ENCODE results near the gene GABBR1.
"Not testable (repeated sequence)": the region's sequence is repeated elsewhere in the genome, so short reads cannot be mapped to it uniquely, and the experiment has no call there.

Gene GABBR1

DNA sequence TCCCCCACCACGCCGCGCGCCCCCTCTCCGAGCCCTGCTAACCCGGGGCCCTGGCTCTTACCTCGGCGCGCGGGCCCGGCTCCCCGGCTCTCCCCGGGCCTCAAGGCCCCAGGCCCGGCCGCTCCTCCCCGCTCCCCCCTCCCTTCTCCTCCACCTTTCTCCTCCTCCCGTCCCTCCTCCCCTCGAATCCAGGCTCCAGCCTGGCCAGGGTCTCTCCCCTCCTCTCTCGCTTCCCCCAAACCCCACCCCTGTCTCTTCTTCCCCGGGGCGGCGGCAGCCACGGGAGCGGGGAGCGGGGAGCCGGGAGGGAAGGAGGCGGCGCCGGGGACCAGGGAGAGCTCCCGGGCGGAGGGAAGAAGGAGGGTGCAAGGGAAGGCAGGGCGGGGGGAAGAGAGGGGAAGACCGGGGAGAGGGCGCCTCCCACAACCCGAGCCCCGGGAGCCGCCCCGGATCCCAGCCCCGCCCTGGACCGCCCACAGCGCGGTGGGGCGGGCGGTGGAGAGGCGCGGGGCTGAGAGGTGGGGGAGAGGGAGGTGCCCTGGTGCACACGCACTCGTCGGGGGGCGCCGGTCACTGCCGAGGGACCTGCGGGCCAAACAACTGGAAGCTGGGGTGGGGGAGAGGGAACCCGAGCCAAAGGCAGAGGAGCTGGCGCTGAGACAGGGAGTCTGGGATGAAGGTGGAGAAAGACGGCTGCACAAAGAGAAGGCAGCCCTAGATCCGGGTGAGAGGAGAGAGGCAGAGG, at the start of gene GABBR1:
TSS of gene GABBR1 (minus strand) at position 395 of the 745 bp plus-strand sequence. CDS start 798 bp downstream, outside the sequence.
- DNase-seq (ENCODE audit: low read depth): peak; percentile 75

DNA sequence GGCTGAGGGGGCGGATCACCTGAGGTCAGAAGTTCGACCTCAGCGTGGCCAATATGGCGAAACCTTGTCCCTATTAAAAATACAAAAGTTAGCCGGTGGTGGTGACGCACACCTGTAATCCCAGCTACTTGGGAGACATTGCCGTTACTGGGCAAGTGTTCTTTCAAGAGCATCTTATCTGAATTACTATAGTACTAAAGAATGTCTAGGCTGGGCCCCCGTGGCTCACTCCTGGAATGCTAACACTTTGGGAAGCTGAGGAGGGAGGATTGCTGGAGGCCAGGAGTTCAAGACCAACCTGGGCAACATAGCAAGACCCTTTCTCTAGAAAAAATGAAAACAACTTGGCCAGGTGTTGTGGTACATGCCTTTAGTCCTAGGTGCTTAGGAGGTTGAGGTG, 48.8 kb upstream of the GABBR1 start:
- no peak for DNase-seq (ENCODE audit: low read depth)

DNA sequence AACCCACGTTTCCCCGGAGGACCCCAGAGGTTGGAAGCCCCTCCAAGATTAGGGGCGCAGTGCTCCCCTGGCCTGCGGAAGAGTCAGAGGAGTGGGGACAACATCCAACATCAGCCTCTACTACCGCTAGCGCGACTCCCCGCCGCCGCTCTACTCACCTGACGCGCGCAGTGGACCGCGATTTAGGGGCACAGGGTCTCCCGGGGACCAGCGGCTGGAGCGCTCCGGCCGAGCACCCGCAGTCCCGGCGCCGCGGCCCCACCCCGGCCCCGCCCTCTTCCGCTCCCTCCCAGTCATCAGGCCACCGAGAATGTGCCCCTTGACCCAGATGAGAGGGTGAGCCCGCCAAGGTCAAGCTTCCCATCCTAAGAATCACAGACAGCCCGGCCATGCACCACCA, 47.9 kb upstream of the GABBR1 start, which contains the start of gene ZFP57:
TSS of gene ZFP57 (minus strand) at position 249 of the 400 bp plus-strand sequence. CDS start 4,149 bp downstream, outside the sequence.
- no peak for DNase-seq (ENCODE audit: low read depth)

DNA sequence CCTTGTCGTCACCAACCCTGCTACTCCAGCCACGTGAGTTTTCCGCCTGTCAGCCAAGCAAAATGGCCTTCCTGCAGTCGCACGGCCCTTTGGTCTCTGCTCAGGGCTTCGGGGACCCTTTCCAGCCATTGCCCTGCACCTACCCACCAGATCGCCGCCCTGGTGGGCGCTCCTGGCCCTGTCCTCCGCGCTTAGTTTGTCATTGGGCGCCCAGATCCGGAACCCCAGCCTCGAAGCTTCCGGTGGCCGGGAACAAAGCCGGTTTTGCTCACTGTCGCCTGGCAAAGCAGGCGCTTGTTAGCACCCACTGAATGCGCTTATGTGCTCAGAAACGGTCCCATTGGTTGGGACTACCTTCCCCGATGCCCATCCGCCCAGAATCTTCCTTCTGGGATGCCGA, 47.4 kb upstream of the GABBR1 start:
- DNase-seq (ENCODE audit: low read depth): no peak

DNA sequence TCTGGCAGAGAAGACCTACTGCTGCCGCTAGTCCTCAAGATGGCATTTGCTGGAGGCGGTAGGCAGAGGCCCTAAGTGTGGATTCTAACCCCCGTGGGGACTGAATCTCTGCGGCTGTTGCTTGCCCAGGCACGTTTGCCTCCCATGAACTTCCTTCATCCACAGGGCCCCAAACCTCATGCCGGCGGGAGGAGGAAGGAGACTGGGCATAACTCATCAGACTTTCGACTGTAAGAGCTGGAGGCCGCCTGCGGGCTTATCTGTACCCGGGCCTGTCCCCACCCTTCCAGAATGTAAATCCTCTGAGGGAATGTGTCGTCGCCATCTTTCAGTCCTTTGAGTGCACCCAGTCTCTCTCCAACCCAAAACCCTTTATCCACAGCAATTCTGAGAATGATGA, 47.0 kb upstream of the GABBR1 start:
- DNase-seq (ENCODE audit: low read depth): no peak

DNA sequence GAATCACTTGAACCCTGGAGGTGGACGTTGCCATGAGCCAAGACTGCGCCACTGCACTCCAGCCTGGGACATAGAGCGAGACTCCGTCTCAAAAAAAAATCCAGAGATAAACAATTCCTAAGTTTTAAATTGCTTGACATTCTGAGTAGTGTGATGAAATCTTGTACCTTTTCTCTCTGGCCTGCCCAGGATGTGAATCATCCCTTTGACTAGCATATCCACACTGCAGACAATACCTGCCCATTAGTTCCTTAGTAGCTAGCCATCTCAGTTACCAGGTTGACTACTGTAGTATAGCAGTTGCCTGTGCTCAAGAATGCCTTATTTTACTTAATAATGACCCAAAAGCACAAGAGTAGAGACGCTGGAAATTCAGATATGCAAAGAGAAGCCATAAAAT, 45.1 kb upstream of the GABBR1 start:
- DNase-seq (ENCODE audit: low read depth): no peak

DNA sequence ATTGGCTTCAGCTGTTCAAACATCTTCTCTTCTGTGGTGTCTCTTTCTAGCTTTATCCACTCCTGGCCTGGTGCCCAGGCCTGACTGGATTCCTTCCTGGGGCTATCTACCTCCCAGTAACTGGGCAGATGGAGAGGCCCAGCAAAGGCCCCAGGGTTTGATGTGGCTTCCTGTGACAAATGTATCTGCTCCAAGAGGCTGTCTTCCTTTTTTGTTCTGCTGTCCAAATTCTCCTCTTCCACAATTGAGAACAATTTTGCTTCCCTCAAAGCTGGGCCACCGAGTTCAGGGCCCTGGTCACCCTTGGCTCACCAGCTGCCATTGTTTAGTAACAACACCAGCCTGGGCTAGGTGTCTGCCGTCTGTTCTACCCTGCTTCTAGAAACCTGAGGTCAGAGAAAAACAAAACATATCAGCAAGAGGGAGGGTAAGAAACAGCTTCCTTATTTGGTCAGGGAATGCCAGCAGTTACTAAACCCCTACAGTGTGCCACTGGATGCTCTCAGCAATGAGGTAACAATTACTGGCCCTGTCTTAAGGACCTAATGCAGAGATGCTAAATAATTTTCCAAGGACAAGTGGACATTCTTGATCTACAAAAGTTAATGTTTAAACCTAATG, 44.1 kb upstream of the GABBR1 start:
- DNase-seq (ENCODE audit: low read depth): no peak

DNA sequence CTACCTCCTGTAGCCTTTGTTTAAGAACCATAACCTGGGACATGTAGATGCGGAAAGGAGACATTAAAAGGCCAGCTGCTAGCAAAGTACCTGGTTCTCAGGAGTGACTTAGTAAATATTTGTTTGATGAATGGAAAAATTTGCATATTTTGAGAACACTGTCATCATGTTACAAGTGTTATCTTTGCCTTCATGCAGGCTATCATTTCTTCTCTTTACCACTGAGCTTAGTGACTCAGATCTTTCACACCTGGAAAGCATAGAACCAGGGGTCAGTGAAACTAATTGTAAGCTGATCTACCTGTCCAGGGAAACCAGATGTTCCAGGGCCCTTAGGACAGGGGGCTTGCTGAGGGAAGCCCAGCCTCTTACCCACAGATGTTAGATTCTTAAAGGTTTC, 42.6 kb upstream of the GABBR1 start:
- DNase-seq (ENCODE audit: low read depth): no peak

DNA sequence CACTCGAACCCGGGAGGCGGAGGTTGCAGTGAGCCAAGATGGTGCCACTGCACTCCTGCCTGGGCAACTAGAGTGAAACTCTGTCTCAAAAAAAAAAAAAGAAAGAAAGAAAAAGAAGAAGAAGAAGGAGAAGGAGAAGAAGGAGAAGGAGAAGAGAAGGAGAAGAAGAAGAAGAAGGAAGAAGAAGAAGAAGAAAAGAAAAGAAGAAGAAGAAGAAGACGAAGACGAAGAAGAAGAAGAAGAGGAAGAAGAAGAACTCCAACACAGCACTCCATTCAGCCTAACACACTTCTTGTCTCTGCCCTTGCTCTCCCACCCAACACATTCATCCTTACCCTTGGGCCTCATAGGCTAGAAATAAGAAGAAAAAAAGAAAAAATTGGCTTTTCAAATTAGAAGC, 41.0 kb upstream of the GABBR1 start:
- DNase-seq (ENCODE audit: low read depth): no peak

DNA sequence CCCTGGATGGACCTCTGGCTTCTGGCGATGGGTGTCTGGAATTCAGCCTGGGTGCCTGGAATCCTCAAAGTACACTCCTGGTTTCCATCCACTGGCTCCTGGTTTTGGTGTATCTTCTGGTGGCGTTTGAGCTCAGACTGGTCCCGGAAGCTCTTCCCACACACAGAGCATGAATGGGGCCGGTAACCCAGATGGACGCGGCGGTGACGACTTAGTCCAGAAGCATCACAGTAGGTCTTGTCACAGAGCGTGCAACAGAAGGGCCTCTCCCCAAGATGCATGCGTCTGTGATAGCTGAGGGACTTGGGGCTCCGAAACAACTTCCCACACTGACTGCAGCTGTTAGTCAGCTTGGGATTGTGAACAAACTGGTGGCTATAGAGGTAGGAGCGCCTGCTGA, 40.2 kb upstream of the GABBR1 start:
- DNase-seq (ENCODE audit: low read depth): no peak

DNA sequence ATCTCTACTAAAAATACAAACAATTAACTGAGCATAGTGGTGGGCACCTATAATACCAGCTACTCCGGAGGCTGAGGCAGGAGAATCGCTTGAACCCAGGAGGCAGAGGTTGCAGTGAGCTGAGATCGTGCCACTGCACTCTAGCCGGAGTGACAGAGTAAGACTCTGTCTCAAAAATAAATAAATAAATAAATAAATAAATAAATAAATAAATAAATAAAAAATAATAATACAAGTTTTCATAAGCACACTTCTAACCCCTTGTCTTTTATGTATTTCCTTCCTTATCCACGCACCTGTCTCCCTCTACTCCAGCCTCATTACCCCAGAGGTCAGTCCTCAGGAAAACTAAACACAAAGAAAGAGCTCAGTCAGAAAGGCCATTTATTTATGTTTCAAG, 39.1 kb upstream of the GABBR1 start:
- not testable (repeated sequence) for DNase-seq (ENCODE audit: low read depth)

DNA sequence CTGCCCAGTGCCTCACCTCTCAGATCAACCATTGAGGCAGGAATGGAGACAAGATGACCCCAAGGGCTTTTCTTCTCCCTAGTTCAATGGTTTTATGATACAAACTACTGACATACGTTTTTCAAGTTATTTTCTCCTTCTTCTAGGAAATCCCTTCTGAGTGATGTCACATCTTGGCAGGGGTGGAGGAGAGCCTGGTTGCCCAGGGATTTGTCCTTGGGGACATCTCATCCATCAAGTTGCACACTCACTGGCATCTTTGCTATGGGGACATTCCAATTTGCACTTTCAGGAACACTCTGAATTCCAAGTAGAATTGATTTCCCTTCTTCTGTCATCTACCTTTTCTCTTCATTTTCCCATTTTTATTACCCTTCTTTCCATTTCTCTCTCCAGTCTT, 38.0 kb upstream of the GABBR1 start:
- no peak for DNase-seq (ENCODE audit: low read depth)

DNA sequence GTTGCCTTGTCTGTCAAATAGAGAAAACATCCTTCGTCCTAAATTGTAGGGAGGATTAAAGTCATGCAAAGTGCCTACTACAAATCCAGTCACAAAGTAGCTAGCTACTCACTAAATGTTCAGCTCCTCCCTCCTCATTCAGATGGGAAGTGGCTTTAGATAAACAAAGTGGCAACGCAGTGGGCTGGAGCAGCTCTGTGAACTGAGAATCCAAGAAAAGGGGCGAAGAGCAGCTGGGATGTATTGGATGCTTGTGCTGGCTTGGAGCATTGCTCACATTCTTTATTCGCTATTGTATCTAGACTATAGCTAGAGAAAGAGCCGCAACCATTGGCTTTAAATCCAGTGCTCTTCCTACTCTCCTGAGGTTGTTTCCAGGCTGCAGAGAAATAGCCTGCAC, 34.2 kb upstream of the GABBR1 start:
- DNase-seq (ENCODE audit: low read depth): no peak

DNA sequence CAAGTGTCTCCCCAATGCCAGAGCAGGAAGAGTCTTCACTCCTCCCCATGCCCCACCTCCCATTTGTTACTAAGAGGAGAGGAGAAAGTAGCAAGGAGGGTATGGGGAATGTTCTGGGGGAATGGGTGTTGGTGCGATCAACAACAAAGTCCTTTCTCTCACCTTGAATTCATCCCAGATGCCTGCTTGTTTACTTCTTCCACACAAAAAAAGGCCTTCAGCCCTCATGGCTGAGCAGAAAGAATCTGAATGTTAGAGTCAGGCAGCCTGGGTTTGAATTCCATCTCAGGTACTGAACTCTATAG, 33.8 kb upstream of the GABBR1 start:
- no peak for DNase-seq (ENCODE audit: low read depth)

DNA sequence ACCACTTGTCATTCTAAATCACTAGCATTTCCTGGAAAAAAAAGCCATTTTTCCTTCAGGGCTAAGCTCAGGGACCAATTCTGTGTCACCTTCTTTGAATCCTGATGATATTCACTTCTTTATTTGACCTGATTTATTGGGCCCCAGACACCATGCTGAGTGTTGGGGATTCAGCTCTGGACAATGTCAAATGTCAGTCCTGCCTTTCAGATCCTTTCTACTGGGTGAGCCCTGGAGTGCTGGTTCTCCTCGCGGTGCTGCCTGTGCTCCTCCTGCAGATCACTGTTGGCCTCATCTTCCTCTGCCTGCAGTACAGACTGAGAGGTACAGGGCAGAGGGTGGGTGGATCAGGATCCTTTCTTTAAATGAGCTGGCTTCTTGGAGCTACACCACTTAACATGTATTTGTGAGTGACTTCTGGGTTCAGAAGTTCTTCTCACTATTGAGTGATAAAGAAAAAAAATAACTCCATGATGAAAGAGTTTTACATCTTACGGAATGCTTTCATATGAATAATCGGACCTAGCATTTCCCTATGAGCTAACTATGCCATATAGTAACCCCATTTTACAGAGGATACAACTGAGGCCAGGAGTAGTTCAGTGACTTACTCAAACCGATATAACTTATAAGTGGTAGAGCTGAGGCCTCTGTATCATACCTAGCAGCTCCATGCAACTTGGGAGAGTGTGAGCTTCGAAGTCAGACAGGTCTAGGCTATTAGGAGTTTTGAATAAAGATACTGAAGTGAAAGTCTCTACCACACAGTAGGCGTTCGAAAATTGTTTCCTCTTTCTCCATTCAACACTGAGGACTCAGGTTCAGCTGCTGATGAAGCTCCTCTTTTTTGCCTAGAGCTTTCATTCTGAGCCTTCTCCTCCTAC, 33.2 kb upstream of the GABBR1 start:
- DNase-seq (ENCODE audit: low read depth): no peak

DNA sequence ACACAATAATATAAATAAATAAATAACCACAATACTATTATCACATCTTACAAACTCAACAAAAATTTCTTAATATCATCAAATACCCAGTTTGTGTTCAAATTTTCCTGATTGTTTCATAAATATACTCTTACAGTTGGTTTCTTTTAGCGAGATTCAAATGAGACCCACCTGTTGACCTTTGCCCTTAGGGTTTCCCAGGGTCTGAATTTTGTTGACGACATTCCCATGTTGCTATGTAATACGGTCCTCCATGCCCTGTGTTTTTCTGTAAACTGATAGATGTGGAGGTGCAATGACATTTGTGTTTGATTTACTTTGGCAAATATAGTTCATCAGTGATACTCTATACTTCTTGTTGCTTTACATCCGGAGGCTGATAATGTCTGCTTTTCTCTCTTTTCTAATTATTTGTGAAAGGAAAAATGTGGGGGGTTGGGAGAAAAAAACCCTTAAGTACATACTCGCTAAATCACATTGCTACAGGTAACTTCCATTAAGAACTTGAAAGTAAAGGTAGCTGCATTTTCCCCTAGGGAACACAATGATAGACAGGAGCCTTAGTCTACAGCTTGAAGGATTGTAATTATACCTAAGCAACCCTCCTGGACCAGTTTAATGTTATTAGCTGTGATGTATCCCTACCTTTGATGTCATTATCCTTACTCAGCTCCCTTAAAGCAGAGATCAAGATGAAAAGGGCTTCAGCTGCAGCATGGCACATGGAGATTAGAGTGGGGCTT, 30.5 kb upstream of the GABBR1 start:
- DNase-seq (ENCODE audit: low read depth): no peak

DNA sequence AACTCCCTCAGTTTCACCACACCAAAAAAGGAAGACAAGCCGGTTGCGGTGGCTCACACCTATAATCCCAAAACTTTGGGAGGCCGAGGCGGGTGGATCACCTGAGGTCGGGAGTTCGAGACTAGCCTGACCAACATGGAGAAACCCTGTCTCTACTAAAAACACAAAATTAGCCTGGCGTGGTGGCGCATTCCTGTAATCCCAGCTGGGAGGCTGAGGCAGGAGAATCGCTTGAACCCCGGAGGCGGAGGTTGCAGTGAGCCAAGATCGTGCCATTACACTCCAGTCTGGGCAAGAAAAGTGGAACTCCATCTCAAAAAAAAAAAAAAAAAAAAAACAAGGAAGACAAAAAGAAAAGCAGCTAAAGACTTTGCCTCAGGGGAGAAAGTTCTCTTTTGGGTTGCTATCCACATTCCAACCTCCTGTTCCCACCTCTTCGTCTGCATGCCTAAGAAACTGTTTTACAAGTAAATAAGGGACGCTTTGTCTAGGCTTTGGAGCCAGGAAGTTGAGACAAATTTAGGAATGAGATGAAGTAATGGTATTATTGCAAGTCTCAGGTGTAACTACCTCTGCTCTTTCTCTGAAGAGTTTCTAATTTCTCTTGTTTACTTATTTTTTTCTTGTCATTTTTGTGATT, 28.6 kb upstream of the GABBR1 start:
- DNase-seq (ENCODE audit: low read depth): not testable (repeated sequence)

DNA sequence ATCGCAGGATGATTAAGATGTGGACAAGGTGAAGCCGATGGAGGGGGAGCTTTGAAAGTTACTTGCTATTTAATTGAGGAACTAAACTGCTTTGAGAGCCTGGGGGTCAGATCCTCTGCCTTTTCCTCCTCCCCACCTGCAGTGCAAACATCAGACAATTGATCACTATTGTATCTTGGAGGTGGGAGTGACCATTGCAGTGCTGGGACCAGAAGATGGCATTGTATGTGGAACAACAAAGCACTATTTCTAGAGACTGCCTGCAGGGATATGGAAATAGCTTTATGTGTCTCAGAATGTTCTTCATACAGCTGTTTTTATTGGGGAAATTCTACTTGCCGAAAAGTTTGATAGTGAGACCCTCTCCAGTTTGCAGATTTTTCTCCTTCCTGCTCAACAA, 28.1 kb upstream of the GABBR1 start:
- no peak for DNase-seq (ENCODE audit: low read depth)

DNA sequence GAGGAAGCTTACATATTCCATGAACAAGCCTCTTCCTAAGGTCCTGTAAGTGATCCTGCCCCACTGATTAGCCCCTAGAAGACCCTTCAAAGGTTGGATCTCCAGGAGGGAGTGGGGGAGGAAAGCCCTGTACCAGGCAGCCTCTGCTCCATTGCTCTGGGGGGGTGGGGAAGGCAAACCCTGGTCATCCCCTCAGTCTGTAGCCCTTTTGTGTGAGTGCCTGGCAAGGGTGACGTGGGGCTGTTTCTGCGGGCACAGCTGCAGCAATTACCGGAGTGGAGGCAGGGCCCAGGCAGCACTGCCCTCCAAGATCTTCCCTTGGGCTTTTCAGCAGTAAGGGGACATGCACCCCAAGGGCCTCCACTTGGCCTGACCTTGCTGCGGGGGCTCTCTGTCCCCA, 23.8 kb upstream of the GABBR1 start, which contains the start of gene MOG:
TSS of gene MOG (plus strand) at position 295 of the 400 bp plus-strand sequence. CDS start 118 bp downstream, outside the sequence.
- DNase-seq (ENCODE audit: low read depth): no peak

DNA sequence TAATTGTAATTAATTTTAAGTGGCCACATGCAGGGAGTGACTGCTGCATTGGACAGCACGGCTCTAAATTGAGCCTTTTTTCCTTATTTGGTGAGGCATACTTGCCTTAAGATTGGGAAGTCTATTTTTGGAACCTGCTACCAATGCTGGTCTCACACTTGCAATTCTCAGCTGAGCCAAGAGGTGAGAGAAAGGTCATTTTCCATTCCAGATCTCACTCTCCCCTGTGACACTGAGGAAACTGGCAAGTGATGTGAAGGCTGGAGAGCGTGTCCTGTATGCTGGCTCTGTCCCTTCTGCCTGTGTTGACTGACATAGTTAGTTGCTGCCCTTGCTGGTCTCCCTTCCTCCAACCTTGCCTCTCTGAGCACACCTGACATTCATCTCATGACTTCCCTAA, 23.2 kb upstream of the GABBR1 start:
- DNase-seq (ENCODE audit: low read depth): no peak

DNA sequence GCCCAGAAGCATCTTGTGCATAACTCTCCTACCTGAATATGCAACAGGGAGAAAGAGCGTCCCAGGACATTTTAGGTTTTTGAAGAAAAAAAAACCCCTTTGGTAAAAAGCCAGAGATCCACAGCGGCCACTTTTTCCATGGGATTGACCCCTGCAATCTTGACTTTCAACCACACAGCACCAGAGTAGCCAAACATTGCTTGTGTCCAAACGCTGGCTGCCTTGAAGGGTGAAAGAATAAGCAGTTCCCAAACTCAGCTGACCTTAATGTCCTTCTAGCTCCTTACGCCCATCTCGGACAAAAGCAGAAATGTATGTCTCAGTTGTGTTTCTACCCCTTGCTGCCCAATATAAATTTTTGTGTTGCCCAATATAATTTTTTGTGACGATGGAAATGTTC, 22.7 kb upstream of the GABBR1 start:
- no peak for DNase-seq (ENCODE audit: low read depth)

Data from T-helper 22 cell (primary cell).